Endothelial cell of umbilical vein (primary cell): ENCODE measurements around the gene FGFR4. TPM values are rescaled to one million over a fixed set of nuclear protein-coding genes. Genes with fewer than 3 reads are reported as not detected.

Source experiments
- BruUV-seq: library from RNA; stranded (reverse); fragments of 400-500 nt; replicated peaks from 2 replicates; lab custom pipeline; 2021; lab: Mats Ljungman, UMichigan
- CTCF ChIA-PET: fragments of 300-600, 350-600 bp; sonication (Branson Sonifier 250); formaldehyde crosslinking; loops from one replicate; lab custom pipeline; 2021; ENCODE audit warnings: antibody characterized with exemption, inconsistent platforms; lab: Charles Lee
- POLR2A ChIA-PET: fragments of 300-600, 350-600 bp; sonication (Branson Sonifier 250); formaldehyde crosslinking; loops from one replicate; lab custom pipeline; 2021; ENCODE audit warnings: antibody characterized with exemption, inconsistent platforms; lab: Charles Lee
- DNase-seq: peaks from one replicate; pipeline ENCODE4 v3.0.0-alpha.2; 2011; ENCODE audit warnings: low read depth, low spot score
- FAIRE-seq: peaks from 2 replicates; lab custom pipeline; 2011; peaks lifted over from hg19 to GRCh38; lab: Jason Lieb, UNC
- H2AFZ ChIP-seq: 2 replicates; pipeline ENCODE4 v1.6.0; 2012; ENCODE audit warnings: low read depth, low read length, control low read depth, inconsistent platforms
- H3K27ac ChIP-seq: 2 replicates; pipeline ENCODE4 v1.5.1; 2011; ENCODE audit warnings: low read depth, mild to moderate bottlenecking, control low read depth, low read length, moderate library complexity; ENCODE audit not compliant: insufficient read depth
- H3K27me3 ChIP-seq, 2 experiments: 2 replicates each; pipeline versions ENCODE4 v1.6.0 to v1.6.1; 2011; ENCODE audit warnings: low read length in 2 of 2, mixed read lengths in 1 of 2; ENCODE audit not compliant: control insufficient read depth in 2 of 2, insufficient read depth in 2 of 2
- H3K36me3 ChIP-seq, 2 experiments: 2 replicates in 1 of 2; 3 replicates in 1 of 2; pipeline ENCODE4 v1.5.1; 2011; ENCODE audit warnings: low read length in 2 of 2, mild to moderate bottlenecking in 1 of 2, moderate library complexity in 1 of 2; ENCODE audit not compliant: control insufficient read depth in 2 of 2, insufficient read depth in 2 of 2; ENCODE audit errors: extremely low read depth in 1 of 2
- H3K4me1 ChIP-seq: 3 replicates; pipeline ENCODE4 v1.5.1; 2011; ENCODE audit warnings: mild to moderate bottlenecking, low read length; ENCODE audit not compliant: control insufficient read depth, insufficient read depth; ENCODE audit errors: extremely low read depth
- H3K4me2 ChIP-seq: 2 replicates; pipeline ENCODE4 v1.6.1; 2011; ENCODE audit warnings: low read length, control low read depth, mixed read lengths; ENCODE audit not compliant: insufficient read depth
- H3K4me3 ChIP-seq, 3 experiments: fragments of 200-600 bp in 1 of 3; sonication (generic), shearing (Covaris generic) in 1 of 3; replicated peaks in 1 of 3; 2 replicates each; pipeline ENCODE4 v1.5.1; 2011 to 2016; ENCODE audit warnings: control low read depth in 3 of 3, low read length in 3 of 3, mild to moderate bottlenecking in 2 of 3, inconsistent platforms in 1 of 3, low read depth in 1 of 3, moderate library complexity in 1 of 3; ENCODE audit not compliant: insufficient read depth in 1 of 3
- H3K79me2 ChIP-seq: 2 replicates; pipeline ENCODE4 v1.6.0; 2012; ENCODE audit warnings: low read length, inconsistent platforms; ENCODE audit not compliant: control insufficient read depth, insufficient read depth
- H3K9ac ChIP-seq: replicated peaks from 2 replicates; pipeline ENCODE3; 2011; ENCODE audit warnings: low read length, control low read depth; ENCODE audit not compliant: insufficient read depth; ENCODE audit errors: extremely low read depth
- H3K9me1 ChIP-seq: replicated peaks from 3 replicates; pipeline ENCODE4 v1.6.0; 2011; ENCODE audit warnings: mild to moderate bottlenecking, low read length; ENCODE audit not compliant: control insufficient read depth, insufficient read depth; ENCODE audit errors: extremely low read depth
- H3K9me3 ChIP-seq: replicated peaks from 2 replicates; pipeline ENCODE4 v1.5.1; 2012; ENCODE audit warnings: low read length, inconsistent platforms; ENCODE audit not compliant: control insufficient read depth, insufficient read depth
- H4K20me1 ChIP-seq: replicated peaks from 2 replicates; pipeline ENCODE3; 2011; ENCODE audit warnings: mild to moderate bottlenecking, low read length; ENCODE audit not compliant: control insufficient read depth, insufficient read depth; ENCODE audit errors: extremely low read depth
- EZH2 ChIP-seq: IDR thresholded peaks from 2 replicates; pipeline ENCODE4 v1.6.1; 2012; ENCODE audit warnings: borderline replicate concordance, low read depth, mild to moderate bottlenecking, moderate library complexity, low read length, inconsistent platforms; ENCODE audit not compliant: severe bottlenecking
- FOS ChIP-seq: IDR thresholded peaks from 2 replicates; pipeline ENCODE4 v1.6.1; 2011; ENCODE audit warnings: mild to moderate bottlenecking, low read length, moderate library complexity, borderline replicate concordance; ENCODE audit not compliant: insufficient read depth
- GATA2 ChIP-seq: IDR thresholded peaks from 2 replicates; pipeline ENCODE4 v1.7.0; 2011; ENCODE audit warnings: low read depth, mild to moderate bottlenecking, moderate library complexity, mixed read lengths, low read length; ENCODE audit not compliant: insufficient read length, insufficient read depth
- JUN ChIP-seq: IDR thresholded peaks from 2 replicates; pipeline ENCODE4 v1.6.1; 2011; ENCODE audit warnings: borderline replicate concordance, low read depth; ENCODE audit not compliant: insufficient read length, insufficient read depth
- MYC ChIP-seq: IDR thresholded peaks from one replicate; pipeline ENCODE4 v1.6.1; 2011; ENCODE audit warnings: mild to moderate bottlenecking, low read depth, low read length
- POLR2A ChIP-seq: IDR thresholded peaks from 2 replicates; pipeline ENCODE4 v1.6.1; 2012; ENCODE audit warnings: low read depth, mild to moderate bottlenecking, control low read depth, low read length
- POLR2AphosphoS5 ChIP-seq: IDR thresholded peaks from 2 replicates; pipeline ENCODE4 v1.6.1; 2012; ENCODE audit warnings: low read depth, mild to moderate bottlenecking, control low read depth, low read length, moderate library complexity; ENCODE audit not compliant: insufficient read depth
- dilution Hi-C: fragments of 300-500 bp; cut with MboI; formaldehyde crosslinking; loops from one replicate; pipeline ENCODE4 v1.15.0; 2019; ENCODE audit warnings: low sequenced_read_pairs; ENCODE audit not compliant: extremely low pct_ligation_motif_present
- intact Hi-C: fragments of 100-400 bp; cut with micrococcal nuclease; formaldehyde crosslinking; loops from one replicate; pipeline ENCODE4 v1.10.0; 2022
- polyA plus RNA-seq, 4 experiments: library from polyadenylated mRNA; depleted of rRNA in 3 of 4; stranded (reverse) in 3 of 4; unstranded in 1 of 4; fragments of >200 nt; gene quantifications; 2 replicates each; pipeline versions ENCODE4 v1.2.1 to v1.2.3, GENCODE V29; 2011 to 2012; ENCODE audit warnings: missing spikeins in 1 of 4
- total RNA-seq: library from RNA; stranded (reverse); gene quantifications from 2 replicates; pipeline ENCODE4 v1.2.3, GENCODE V29; 2021
- TF ChIP-seq, protein P1 (sequence below), 2 donors: IDR thresholded peaks; 1 replicate in 1 of 2; 2 replicates in 1 of 2; pipeline ENCODE4 v1.5.1; 2011; ENCODE audit warnings: low read length in 2 of 2, mild to moderate bottlenecking in 2 of 2, moderate library complexity in 2 of 2, control low read depth in 1 of 2, inconsistent platforms in 1 of 2, low read depth in 1 of 2; ENCODE audit not compliant: insufficient read depth in 1 of 2; ENCODE audit errors: extremely low read depth in 1 of 2
- TF ChIP-seq, protein P2 (sequence below): IDR thresholded peaks from 2 replicates; pipeline ENCODE4 v1.6.1; 2011; ENCODE audit not compliant: insufficient read depth, insufficient read length

The FGFR4 gene
- total and polyA plus RNA-seq, 2 donors (not counting 3 experiments of a cell fraction or from before 2014, with no cell fraction given) = 1.9 to 2.9 TPM

DNA sequence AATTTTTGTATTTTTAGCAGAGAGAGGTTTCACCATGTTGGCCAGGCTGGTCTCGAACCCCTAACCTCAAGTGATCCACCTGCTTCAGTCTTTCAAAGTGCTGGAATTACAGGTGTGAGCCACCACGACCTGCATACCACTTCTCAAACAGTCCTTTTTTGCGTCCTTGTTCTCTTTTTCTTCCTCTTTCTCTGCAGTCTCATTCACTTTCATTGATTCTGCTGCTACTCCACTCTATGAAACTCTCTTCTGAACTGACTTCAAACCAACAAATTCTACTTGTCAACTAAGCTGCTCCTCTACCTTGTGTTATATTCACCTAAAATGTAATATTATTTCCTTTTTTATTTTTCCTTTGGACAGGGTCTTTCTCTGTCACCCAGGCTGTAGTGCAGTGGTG, 54.8 kb downstream of the FGFR4 start:
- peaks cover 11% of the 10 kb centered on the region for H3K4me1 ChIP-seq
- TF ChIP-seq MYC = no peak
- TF ChIP-seq GATA2 = no peak
- TF ChIP-seq POLR2A = no peak
- no peak for TF ChIP-seq JUN
- TF ChIP-seq, protein P1, sequence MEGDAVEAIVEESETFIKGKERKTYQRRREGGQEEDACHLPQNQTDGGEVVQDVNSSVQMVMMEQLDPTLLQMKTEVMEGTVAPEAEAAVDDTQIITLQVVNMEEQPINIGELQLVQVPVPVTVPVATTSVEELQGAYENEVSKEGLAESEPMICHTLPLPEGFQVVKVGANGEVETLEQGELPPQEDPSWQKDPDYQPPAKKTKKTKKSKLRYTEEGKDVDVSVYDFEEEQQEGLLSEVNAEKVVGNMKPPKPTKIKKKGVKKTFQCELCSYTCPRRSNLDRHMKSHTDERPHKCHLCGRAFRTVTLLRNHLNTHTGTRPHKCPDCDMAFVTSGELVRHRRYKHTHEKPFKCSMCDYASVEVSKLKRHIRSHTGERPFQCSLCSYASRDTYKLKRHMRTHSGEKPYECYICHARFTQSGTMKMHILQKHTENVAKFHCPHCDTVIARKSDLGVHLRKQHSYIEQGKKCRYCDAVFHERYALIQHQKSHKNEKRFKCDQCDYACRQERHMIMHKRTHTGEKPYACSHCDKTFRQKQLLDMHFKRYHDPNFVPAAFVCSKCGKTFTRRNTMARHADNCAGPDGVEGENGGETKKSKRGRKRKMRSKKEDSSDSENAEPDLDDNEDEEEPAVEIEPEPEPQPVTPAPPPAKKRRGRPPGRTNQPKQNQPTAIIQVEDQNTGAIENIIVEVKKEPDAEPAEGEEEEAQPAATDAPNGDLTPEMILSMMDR (IDR thresholded peaks at IDR 0.05; ENCODE audit: extremely low read depth in 1 of 2, insufficient read depth in 1 of 2, low read depth in 1 of 2, low read length in 2 of 2) = no peak
- TF ChIP-seq, protein P2, sequence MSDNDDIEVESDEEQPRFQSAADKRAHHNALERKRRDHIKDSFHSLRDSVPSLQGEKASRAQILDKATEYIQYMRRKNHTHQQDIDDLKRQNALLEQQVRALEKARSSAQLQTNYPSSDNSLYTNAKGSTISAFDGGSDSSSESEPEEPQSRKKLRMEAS = no peak
- no peak for TF ChIP-seq POLR2AphosphoS5
- no peak for TF ChIP-seq EZH2
- TF ChIP-seq FOS = no peak
- no peaks in the 10 kb centered on the region for H3K27me3 ChIP-seq
- intact Hi-C loops (no loop called here), dilution Hi-C loops (no loop called here)
- no TSS peak for BruUV-seq
- H3K9me1 ChIP-seq = no peaks in the 10 kb centered on the region
- ChIA-PET POLR2A (no interaction called here), CTCF (no interaction called here)
- no peak for DNase-seq
- H3K27ac ChIP-seq = no peak overlapping the region
- no peak overlapping the region for H2AFZ ChIP-seq
- peaks cover 4% of the 10 kb centered on the region for H4K20me1 ChIP-seq
- peaks cover 9% of the 10 kb centered on the region in 2 experiments for H3K36me3 ChIP-seq
- H3K4me2 ChIP-seq = no peak overlapping the region
- no peak overlapping the region for H3K9ac ChIP-seq
- H3K9me3 ChIP-seq = no peaks in the 10 kb centered on the region
- no peak for FAIRE-seq
- no peak overlapping the region for H3K4me3 ChIP-seq
- H3K79me2 ChIP-seq = peaks cover 74% of the 10 kb centered on the region
